GM19438 (cell line): ENCODE data around the gene MAP3K14.

Experiments used
- ATAC-seq: cut with Tn5 transposase; IDR thresholded peaks from one replicate; pipeline ENCODE4 v1.9.1; 2021; ENCODE audit warnings: low read depth; ENCODE audit not compliant: unreplicated experiment

MAP3K14 gene

GRCh38 chr17:45339646-45340605, 23.1 kb upstream of the MAP3K14 start:
- no peak for ATAC-seq

GRCh38 chr17:45338996-45339535, 22.2 kb upstream of the MAP3K14 start:
- no peak for ATAC-seq

GRCh38 chr17:45338023-45338781, 21.4 kb upstream of the MAP3K14 start:
- ATAC-seq: no peak

- ATAC-seq: no peak
These were observed 19.8 kb upstream of the MAP3K14 start for GRCh38 chr17:45336390-45337182.

- no peak for ATAC-seq
These were observed 18.9 kb upstream of the MAP3K14 start for GRCh38 chr17:45335721-45336120.

GRCh38 chr17:45334701-45335677, 18.2 kb upstream of the MAP3K14 start:
- ATAC-seq: no peak

GRCh38 chr17:45334231-45334630, 17.4 kb upstream of the MAP3K14 start:
- no peak for ATAC-seq

GRCh38 chr17:45333702-45334092, 16.9 kb upstream of the MAP3K14 start:
- ATAC-seq: no peak

- peak; percentile 55 for ATAC-seq
These were observed 16.3 kb upstream of the MAP3K14 start for GRCh38 chr17:45332989-45333701.

GRCh38 chr17:45332505-45332904, 15.7 kb upstream of the MAP3K14 start:
- no peak for ATAC-seq

GRCh38 chr17:45326626-45327025, 9.8 kb upstream of the MAP3K14 start:
- ATAC-seq: no peak

GRCh38 chr17:45325810-45326209, 9.0 kb upstream of the MAP3K14 start:
- no peak for ATAC-seq

GRCh38 chr17:45324336-45324735, 7.5 kb upstream of the MAP3K14 start:
- no peak for ATAC-seq

GRCh38 chr17:45322168-45322567, 5.3 kb upstream of the MAP3K14 start:
- ATAC-seq: no peak

GRCh38 chr17:45320931-45321461, 4.2 kb upstream of the MAP3K14 start:
- ATAC-seq: no peak

- no peak for ATAC-seq
These were observed 3.6 kb upstream of the MAP3K14 start for GRCh38 chr17:45320349-45320930.

GRCh38 chr17:45319239-45319703, 2.5 kb upstream of the MAP3K14 start:
- ATAC-seq: no peak
